ENCODE data around the gene MXI1.
"Not testable (repeated sequence)": the region's sequence is repeated elsewhere in the genome, so short reads cannot be mapped to it uniquely, and the experiment has no call there.

Gene MXI1

GRCh38 chr10:110233846-110234245 lies 26.4 kb downstream of the MXI1 start:
- no peak for DNase-seq (ENCODE audit: low spot score)
- in situ Hi-C loops (cut with MboI; ENCODE audit: low pct_unique_long_range_greater_than_20kb, low sequenced_read_pairs, unreplicated experiment) = no loop called here
- no peak for TF ChIP-seq CTCF (IDR thresholded peaks at IDR 0.05; ENCODE audit: extremely low read depth, insufficient read depth, missing control alignments)

GRCh38 chr10:110237894-110238480 lies 30.6 kb downstream of the MXI1 start:
- no peak for TF ChIP-seq CTCF (IDR thresholded peaks at IDR 0.05; ENCODE audit: extremely low read depth, insufficient read depth, missing control alignments)
- no peak for DNase-seq (ENCODE audit: low spot score)
- in situ Hi-C loops (cut with MboI; ENCODE audit: low pct_unique_long_range_greater_than_20kb, low sequenced_read_pairs, unreplicated experiment) = no loop called here

GRCh38 chr10:110239892-110240291 lies 32.5 kb downstream of the MXI1 start:
- no peak for DNase-seq (ENCODE audit: low spot score)
- in situ Hi-C loops (cut with MboI; ENCODE audit: low pct_unique_long_range_greater_than_20kb, low sequenced_read_pairs, unreplicated experiment) = no loop called here
- no peak for TF ChIP-seq CTCF (IDR thresholded peaks at IDR 0.05; ENCODE audit: extremely low read depth, insufficient read depth, missing control alignments)

DNA sequence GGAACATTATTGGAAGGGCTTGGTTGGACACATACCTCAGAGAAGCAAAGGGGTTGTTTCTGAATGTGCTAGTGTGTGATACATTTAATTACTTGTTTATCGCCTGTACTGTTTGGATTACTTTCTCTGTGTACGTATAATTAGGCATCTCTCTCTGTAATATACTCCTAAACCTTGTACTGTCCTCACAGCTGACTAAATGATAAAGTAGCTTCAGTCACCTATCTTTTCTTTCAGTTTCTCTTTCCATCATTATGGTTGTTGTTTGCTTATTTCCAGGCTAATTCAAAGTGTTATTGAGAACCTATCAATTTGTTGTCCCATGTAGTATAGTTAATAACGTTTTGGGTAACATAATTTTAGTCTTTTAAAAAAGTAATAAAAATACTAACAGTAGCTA lies 34.0 kb downstream of the MXI1 start:
- no peak for DNase-seq (ENCODE audit: low spot score)
- no peak for TF ChIP-seq CTCF (IDR thresholded peaks at IDR 0.05; ENCODE audit: extremely low read depth, insufficient read depth, missing control alignments)
- in situ Hi-C loops (cut with MboI; ENCODE audit: low pct_unique_long_range_greater_than_20kb, low sequenced_read_pairs, unreplicated experiment) = no loop called here

DNA sequence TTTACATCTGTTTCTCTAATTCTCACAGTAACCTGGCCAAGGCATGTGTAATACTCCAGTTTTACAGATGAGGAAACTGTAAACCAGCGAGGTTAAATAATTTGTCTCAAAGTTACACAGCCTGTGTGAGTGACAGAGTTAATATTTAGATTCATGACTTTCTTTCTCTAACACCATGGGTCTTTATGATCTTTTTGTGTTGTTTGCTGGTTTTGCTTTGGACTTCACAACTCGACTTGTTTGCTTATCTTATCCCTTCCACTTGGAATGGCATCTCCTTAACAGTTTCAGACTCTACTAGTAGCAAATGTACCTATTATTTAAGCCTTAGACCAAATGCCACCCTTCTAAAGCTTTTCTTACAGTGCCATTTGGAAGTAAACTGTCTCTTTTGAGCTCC lies 34.4 kb downstream of the MXI1 start:
- TF ChIP-seq CTCF (IDR thresholded peaks at IDR 0.05; ENCODE audit: extremely low read depth, insufficient read depth, missing control alignments) = no peak
- no peak for DNase-seq (ENCODE audit: low spot score)

DNA sequence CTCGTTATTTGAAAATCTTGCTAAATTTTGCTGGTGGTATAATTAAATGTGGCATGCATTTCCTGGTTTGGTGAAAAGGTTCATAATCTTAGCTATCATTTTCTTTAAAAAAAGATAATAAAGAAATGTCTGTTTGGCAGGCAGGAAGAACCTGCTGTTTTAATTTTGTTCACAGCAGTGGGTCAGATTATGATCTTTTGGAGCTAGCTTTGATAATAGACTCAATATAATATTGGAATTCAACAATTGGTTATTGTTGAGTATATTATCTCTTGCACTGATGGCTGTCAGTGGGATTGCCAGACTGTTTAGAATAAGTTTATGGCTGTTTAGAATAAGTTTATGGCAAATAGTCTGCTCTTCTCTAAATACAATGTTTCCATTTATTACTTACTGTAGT lies 35.1 kb downstream of the MXI1 start:
- TF ChIP-seq CTCF (IDR thresholded peaks at IDR 0.05; ENCODE audit: extremely low read depth, insufficient read depth, missing control alignments) = no peak
- in situ Hi-C loops (cut with MboI; ENCODE audit: low pct_unique_long_range_greater_than_20kb, low sequenced_read_pairs, unreplicated experiment) = no loop called here

More for the DNA sequence above, 34.4 kb downstream of the MXI1 start:
- in situ Hi-C loops (cut with MboI; ENCODE audit: low pct_unique_long_range_greater_than_20kb, low sequenced_read_pairs, unreplicated experiment) = no loop called here

DNA sequence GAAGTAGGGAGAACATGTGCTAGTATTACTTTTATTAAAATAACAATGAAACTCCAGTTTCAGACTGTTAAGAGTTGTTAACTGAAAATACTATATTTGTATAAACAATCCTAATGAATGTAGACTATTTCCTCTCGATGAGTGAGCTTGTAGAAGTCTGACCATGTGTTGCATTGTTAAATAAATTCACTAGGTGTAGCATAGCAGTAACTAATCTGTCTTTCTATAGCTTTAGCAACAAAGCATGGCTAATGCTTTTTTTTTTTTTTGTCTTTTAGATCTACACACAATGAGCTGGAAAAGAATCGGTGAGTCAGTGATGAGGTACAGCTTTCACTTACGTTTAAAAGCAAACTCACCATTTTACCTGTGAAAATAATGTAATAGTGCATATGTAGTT lies 37.1 kb downstream of the MXI1 start:
- TF ChIP-seq CTCF (IDR thresholded peaks at IDR 0.05; ENCODE audit: extremely low read depth, insufficient read depth, missing control alignments) = no peak
- in situ Hi-C loops (cut with MboI; ENCODE audit: low pct_unique_long_range_greater_than_20kb, low sequenced_read_pairs, unreplicated experiment) = no loop called here
- no peak for DNase-seq (ENCODE audit: low spot score)

More for the DNA sequence above, 35.1 kb downstream of the MXI1 start:
- DNase-seq (ENCODE audit: low spot score) = no peak

- DNase-seq (ENCODE audit: low spot score); in situ Hi-C loops (cut with MboI; ENCODE audit: low pct_unique_long_range_greater_than_20kb, low sequenced_read_pairs, unreplicated experiment): not testable (repeated sequence)
Measured at GRCh38 chr10:110247833-110248232, 40.4 kb downstream of the MXI1 start.

DNA sequence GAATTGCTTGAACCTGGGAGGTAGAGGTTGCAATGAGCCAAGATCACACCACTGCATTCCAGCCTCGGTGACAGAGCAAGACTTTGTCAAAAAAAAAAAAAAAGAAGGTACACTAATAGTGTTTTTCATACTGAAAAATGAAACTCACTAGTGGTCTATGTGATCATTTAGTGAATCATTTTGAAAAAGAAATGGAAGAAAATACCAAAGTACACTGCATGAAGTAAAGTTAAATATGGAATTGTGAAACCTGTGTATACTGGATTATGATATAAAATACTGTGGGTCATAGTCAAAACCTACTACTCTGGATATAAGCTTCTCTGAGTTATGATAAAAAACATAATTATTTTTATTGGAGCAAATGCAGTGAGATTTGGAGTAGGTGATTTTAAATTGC lies 42.1 kb downstream of the MXI1 start:
- DNase-seq (ENCODE audit: low spot score); in situ Hi-C loops (cut with MboI; ENCODE audit: low pct_unique_long_range_greater_than_20kb, low sequenced_read_pairs, unreplicated experiment): not testable (repeated sequence)

DNA sequence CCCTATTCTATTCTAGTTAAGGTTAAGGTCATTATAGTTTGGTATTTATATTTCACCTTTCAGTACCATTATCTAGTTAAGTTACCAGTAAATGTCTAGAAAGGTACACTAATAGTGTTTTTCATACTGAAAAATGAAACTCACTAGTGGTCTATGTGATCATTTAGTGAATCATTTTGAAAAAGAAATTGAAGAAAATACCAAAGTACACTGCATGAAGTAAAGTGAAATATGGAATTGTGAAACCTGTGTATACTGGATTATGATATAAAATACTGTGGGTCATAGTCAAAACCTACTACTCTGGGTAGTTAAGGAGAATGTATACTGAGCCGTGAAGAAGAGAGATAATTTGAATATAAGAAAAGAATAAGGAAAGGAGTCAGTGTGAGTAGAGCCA lies 44.0 kb downstream of the MXI1 start:
- DNase-seq (ENCODE audit: low spot score); in situ Hi-C loops (cut with MboI; ENCODE audit: low pct_unique_long_range_greater_than_20kb, low sequenced_read_pairs, unreplicated experiment): not testable (repeated sequence)

Data from GM13977 (cell line).